Glutamatergic neuron (in vitro differentiated cells): ENCODE data around the gene NUDT14. TPM values are rescaled to one million over a fixed set of nuclear protein-coding genes. Genes with fewer than 3 reads are reported as not detected.

Experiments used
- DNase-seq: peaks from one replicate; pipeline ENCODE4 v3.0.0; 2022
- H3K27ac Mint-ChIP-seq: one replicate; pipeline ENCODE4 v1.8.0; 2020; ENCODE audit warnings: mild to moderate bottlenecking, mixed read lengths, inconsistent platforms; ENCODE audit not compliant: unreplicated experiment
- H3K27me3 Mint-ChIP-seq: one replicate; pipeline ENCODE4 v1.8.0; 2020; ENCODE audit warnings: mild to moderate bottlenecking, moderate library complexity, mixed read lengths, inconsistent platforms; ENCODE audit not compliant: unreplicated experiment
- H3K36me3 Mint-ChIP-seq: one replicate; pipeline ENCODE4 v1.8.0; 2020; ENCODE audit warnings: mild to moderate bottlenecking, mixed read lengths, inconsistent platforms; ENCODE audit not compliant: unreplicated experiment
- H3K4me1 Mint-ChIP-seq: one replicate; pipeline ENCODE4 v1.8.0; 2020; ENCODE audit warnings: mild to moderate bottlenecking, low read depth, mixed read lengths, inconsistent platforms; ENCODE audit not compliant: unreplicated experiment
- H3K4me3 Mint-ChIP-seq: one replicate; pipeline ENCODE4 v1.8.0; 2020; ENCODE audit warnings: mild to moderate bottlenecking, mixed read lengths, inconsistent platforms; ENCODE audit not compliant: unreplicated experiment
- H3K9me3 Mint-ChIP-seq: one replicate; pipeline ENCODE4 v1.8.0; 2020; ENCODE audit warnings: mild to moderate bottlenecking, moderate library complexity, mixed read lengths, inconsistent platforms; ENCODE audit not compliant: unreplicated experiment
- CTCF ChIP-seq: fragments of 200-600 bp; sonication (generic); IDR thresholded peaks from one replicate; pipeline ENCODE4 v1.5.0; 2021; ENCODE audit not compliant: partially characterized antibody, unreplicated experiment
- total RNA-seq: library from RNA; stranded (reverse); fragmentation: NEBNext Ultra II Directional; extraction: Animal tissue kit (Norgen Biotek cat#: 25700); gene quantifications from one replicate; pipeline ENCODE4 v1.2.1, GENCODE V29; 2021; ENCODE audit not compliant: unreplicated experiment

Gene NUDT14
- total RNA-seq, 1 donor from 2014 or later = 114 TPM

DNA sequence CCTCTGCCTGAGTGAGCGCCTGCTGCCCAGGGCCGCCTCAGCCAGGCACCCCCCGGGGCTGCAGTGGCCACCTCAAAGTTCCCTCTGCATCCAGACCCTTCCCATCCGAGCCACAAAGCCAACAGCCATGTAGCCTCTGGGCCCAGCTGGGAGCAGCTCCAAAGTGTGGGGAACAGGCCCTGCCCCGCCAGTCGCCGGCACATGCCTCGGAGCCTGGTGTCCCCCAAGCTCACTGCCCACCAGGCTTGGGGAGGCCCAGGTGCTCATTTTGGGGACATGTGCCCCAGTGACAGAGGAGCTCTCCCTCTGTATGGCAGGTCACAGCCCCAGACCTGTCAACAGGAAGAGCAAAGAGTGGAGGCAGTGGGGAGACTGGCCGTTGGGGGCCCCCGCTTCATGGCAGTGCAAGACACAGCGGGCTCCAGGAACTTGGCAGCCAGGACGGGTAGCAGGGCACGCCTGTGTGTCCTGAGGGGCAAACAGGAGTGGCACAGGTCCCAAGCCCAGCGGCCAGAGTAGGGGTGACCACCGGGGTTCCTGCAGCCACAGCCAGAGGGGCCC is 42.5 kb downstream of the NUDT14 start:
- no peaks in the 10 kb centered on the region for H3K4me1 Mint-ChIP-seq
- H3K27me3 Mint-ChIP-seq = peaks cover 11% of the 10 kb centered on the region
- no peak for TF ChIP-seq CTCF
- H3K9me3 Mint-ChIP-seq = peaks cover 10% of the 10 kb centered on the region
- no peak overlapping the region for H3K27ac Mint-ChIP-seq
- no peak overlapping the region for H3K4me3 Mint-ChIP-seq
- DNase-seq = no peak
- H3K36me3 Mint-ChIP-seq = peaks cover 20% of the 10 kb centered on the region

- Mint-ChIP-seq H3K27ac (no peak overlapping the region), H3K27me3 (peaks cover 11% of the 10 kb centered on the region), H3K4me3 (no peak overlapping the region), H3K9me3 (peaks cover 10% of the 10 kb centered on the region), H3K4me1 (no peaks in the 10 kb centered on the region), H3K36me3 (peaks cover 20% of the 10 kb centered on the region)
- TF ChIP-seq CTCF = no peak
- DNase-seq = no peak
Measured at GRCh38 chr14:105138021-105138541, 43.0 kb downstream of the NUDT14 start.

GRCh38 chr14:105137481-105138020 is 43.6 kb downstream of the NUDT14 start:
- H3K36me3 Mint-ChIP-seq = peaks cover 20% of the 10 kb centered on the region
- H3K4me3 Mint-ChIP-seq = no peak overlapping the region
- H3K4me1 Mint-ChIP-seq = no peaks in the 10 kb centered on the region
- no peak overlapping the region for H3K27ac Mint-ChIP-seq
- peaks cover 10% of the 10 kb centered on the region for H3K9me3 Mint-ChIP-seq
- TF ChIP-seq CTCF = no peak
- no peak for DNase-seq
- H3K27me3 Mint-ChIP-seq = peaks cover 11% of the 10 kb centered on the region

- no peak for TF ChIP-seq CTCF
- no peaks in the 10 kb centered on the region for H3K4me1 Mint-ChIP-seq
- no peak overlapping the region for H3K4me3 Mint-ChIP-seq
- H3K27ac Mint-ChIP-seq = no peak overlapping the region
- DNase-seq = no peak
- peaks cover 9% of the 10 kb centered on the region for H3K27me3 Mint-ChIP-seq
- H3K9me3 Mint-ChIP-seq = peaks cover 9% of the 10 kb centered on the region
- peaks cover 13% of the 10 kb centered on the region for H3K36me3 Mint-ChIP-seq
Measured at GRCh38 chr14:105136401-105137322, 44.5 kb downstream of the NUDT14 start.
